ENCODE data around the gene PML. TPM values are rescaled to one million over a fixed set of nuclear protein-coding genes. Genes with fewer than 3 reads are reported as not detected.

The PML gene
- total and polyA plus RNA-seq, 9 of the 15 experiments (the other 6 are each of a cell fraction or from before 2014, with no cell fraction given), result 5.0 to 50.7 (median 10.1) TPM

DNA sequence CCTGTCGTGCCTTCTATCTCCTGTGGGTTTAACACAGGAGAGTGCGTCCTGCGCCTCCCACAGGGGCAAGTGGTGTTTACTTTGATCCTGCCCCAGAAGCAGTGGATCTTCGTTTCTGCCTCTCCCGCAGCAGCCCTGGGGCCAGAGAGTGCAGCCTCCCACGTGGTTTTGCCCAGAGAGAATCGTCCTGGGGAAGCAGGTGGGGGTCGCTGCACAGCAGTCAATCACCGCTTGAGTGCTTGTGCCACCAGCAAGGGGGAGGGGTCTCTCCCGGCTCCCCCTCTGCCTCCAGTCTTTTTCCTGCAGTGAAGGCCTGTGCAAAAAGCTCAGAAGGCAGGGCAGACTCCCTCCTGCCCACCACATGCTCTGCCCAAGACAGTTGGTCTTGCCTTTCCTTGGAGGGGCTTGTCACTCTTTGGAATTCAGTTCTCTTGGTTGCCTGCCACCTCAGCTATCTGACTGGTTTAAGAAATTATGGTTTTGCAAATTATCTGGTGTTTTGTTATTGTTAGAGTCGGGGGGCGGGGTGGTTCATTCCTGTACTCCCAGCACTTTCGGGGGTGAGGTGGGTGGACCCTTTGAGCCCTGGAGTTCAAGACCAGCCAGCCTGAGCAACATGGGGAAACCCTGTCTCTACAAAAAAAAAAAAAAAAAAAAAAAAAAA is 29.3 kb upstream of the PML start:
- FAIRE-seq (no peak), DNase-seq (ENCODE audit: extremely low read depth in 1 of 4, low spot score in 3 of 4) (no peak), ATAC-seq (peak; percentile 67)
- peaks cover 0 to 5% of the 10 kb centered on the region in 2 experiments; a peak in 2 of 5 replicates for H3K4me1 ChIP-seq (replicated peaks in 1 of 2; ENCODE audit: control insufficient read depth in 2 of 2, insufficient read depth in 2 of 2, low read length in 2 of 2)
- TF ChIP-seq, protein P1, sequence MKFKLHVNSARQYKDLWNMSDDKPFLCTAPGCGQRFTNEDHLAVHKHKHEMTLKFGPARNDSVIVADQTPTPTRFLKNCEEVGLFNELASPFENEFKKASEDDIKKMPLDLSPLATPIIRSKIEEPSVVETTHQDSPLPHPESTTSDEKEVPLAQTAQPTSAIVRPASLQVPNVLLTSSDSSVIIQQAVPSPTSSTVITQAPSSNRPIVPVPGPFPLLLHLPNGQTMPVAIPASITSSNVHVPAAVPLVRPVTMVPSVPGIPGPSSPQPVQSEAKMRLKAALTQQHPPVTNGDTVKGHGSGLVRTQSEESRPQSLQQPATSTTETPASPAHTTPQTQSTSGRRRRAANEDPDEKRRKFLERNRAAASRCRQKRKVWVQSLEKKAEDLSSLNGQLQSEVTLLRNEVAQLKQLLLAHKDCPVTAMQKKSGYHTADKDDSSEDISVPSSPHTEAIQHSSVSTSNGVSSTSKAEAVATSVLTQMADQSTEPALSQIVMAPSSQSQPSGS (CRISPR knock-in tag; IDR thresholded peaks at IDR 0.05), result no peak
- TF ChIP-seq ASH1L (IDR thresholded peaks at IDR 0.05; ENCODE audit: borderline replicate concordance, low read depth, partially characterized antibody) (no peak), CEBPG (CRISPR knock-in tag; IDR thresholded peaks at IDR 0.05) (no peak), CEBPG (tag; conservative IDR thresholded peaks at IDR 0.05 in 1 of 2, IDR thresholded peaks at IDR 0.05 in 1 of 2) (no peak), RHOXF2B (CRISPR knock-in tag; conservative IDR thresholded peaks at IDR 0.05) (no peak), MYBL2 (IDR thresholded peaks at IDR 0.05; ENCODE audit: low read depth) (no peak), MYBL2 (CRISPR knock-in tag; IDR thresholded peaks at IDR 0.05; ENCODE audit: borderline replicate concordance) (no peak), ZNF239 (CRISPR knock-in tag; IDR thresholded peaks at IDR 0.05) (no peak), PTRF (tag; IDR thresholded peaks at IDR 0.05) (no peak), ZNF75A (CRISPR knock-in tag; IDR thresholded peaks at IDR 0.05) (no peak)
- TF ChIP-seq, protein P2, sequence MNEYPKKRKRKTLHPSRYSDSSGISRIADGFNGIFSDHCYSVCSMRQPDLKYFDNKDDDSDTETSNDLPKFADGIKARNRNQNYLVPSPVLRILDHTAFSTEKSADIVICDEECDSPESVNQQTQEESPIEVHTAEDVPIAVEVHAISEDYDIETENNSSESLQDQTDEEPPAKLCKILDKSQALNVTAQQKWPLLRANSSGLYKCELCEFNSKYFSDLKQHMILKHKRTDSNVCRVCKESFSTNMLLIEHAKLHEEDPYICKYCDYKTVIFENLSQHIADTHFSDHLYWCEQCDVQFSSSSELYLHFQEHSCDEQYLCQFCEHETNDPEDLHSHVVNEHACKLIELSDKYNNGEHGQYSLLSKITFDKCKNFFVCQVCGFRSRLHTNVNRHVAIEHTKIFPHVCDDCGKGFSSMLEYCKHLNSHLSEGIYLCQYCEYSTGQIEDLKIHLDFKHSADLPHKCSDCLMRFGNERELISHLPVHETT (CRISPR knock-in tag; conservative IDR thresholded peaks at IDR 0.05 in 1 of 2, IDR thresholded peaks at IDR 0.05 in 1 of 2), result no peak
- TF ChIP-seq, protein P3, sequence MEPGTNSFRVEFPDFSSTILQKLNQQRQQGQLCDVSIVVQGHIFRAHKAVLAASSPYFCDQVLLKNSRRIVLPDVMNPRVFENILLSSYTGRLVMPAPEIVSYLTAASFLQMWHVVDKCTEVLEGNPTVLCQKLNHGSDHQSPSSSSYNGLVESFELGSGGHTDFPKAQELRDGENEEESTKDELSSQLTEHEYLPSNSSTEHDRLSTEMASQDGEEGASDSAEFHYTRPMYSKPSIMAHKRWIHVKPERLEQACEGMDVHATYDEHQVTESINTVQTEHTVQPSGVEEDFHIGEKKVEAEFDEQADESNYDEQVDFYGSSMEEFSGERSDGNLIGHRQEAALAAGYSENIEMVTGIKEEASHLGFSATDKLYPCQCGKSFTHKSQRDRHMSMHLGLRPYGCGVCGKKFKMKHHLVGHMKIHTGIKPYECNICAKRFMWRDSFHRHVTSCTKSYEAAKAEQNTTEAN (CRISPR knock-in tag; IDR thresholded peaks at IDR 0.05), result no peak
- H3K9me3 ChIP-seq (replicated peaks; ENCODE audit: control insufficient read depth, insufficient read depth, low read depth, low read length), result no peaks in the 10 kb centered on the region
- peaks cover 6 to 17% of the 10 kb centered on the region in 2 experiments; a peak in 4 of 5 replicates for H3K27me3 ChIP-seq (ENCODE audit: control insufficient read depth in 2 of 2, insufficient read depth in 2 of 2, low read length in 2 of 2)
- H4K20me1 ChIP-seq (replicated peaks; ENCODE audit: control insufficient read depth, insufficient read depth, low read length), result no peaks in the 10 kb centered on the region; the same call in 1 of the 2 replicates
- no peaks in the 10 kb centered on the region for H3K79me2 ChIP-seq (ENCODE audit: control insufficient read depth, insufficient read depth, low read length)
- in situ Hi-C loops (cut with MboI), result loop anchor here (25.0 kb wide), 1 partner anchor 1322 kb away; the partner anchor contains the start of gene GOLGA6D
- H3K36me3 ChIP-seq (ENCODE audit: control insufficient read depth, insufficient read depth, low read length), result no peaks in the 10 kb centered on the region
- ChIA-PET CTCF (ENCODE audit: low intra/inter-chr PET ratio) (interaction anchor here (0.6 to 2.4 kb wide), 3 partner anchors 11 to 91 kb away, joined by 4 to 17 read pairs (median 7); no protein-coding TSS in a partner anchor), POLR2A (interaction anchor here (0.6 kb wide), 2 partner anchors 42 to 47 kb away, joined by 3 read pairs; no protein-coding TSS in a partner anchor)
- H3K4me2 ChIP-seq (ENCODE audit: insufficient read depth, low read length), result peak overlapping the region; percentile 40; the same call in 1 of the 2 replicates
- no peak overlapping the region for H3K4me3 ChIP-seq
- H3K9ac ChIP-seq (ENCODE audit: insufficient read depth in 1 of 2, low read depth in 2 of 2, low read length in 2 of 2), result no peak overlapping the region; a peak in 1 of 4 replicates
- H2AFZ ChIP-seq (ENCODE audit: low read depth, low read length), result peak overlapping the region; percentile 67
- BruUV-seq (replicated peaks), result no TSS peak
- WGBS (ENCODE audit: insufficient coverage, low coverage, missing lambda C conversion rate), result 13% methylated on average over 13 of the region's 13 CpGs
- intact Hi-C loops (cut with micrococcal nuclease), result no loop called here
- no peak overlapping the region for H3K27ac ChIP-seq (ENCODE audit: extremely low read depth, low read depth, low read length)
- no peaks in the 10 kb centered on the region for H3K9me1 ChIP-seq (ENCODE audit: control insufficient read depth, insufficient read depth, low read length)

All from K562 (cell line).